HG02884 (cell line): Measurements from ENCODE around the gene IKZF2.

Source experiments
- ATAC-seq: cut with Tn5 transposase; IDR thresholded peaks from one replicate; pipeline ENCODE4 v1.9.1; 2021; ENCODE audit warnings: mild to moderate bottlenecking, moderate library complexity; ENCODE audit not compliant: unreplicated experiment

The IKZF2 gene

GRCh38 chr2:212968284-212969081, 182.9 kb downstream of the IKZF2 start:
- ATAC-seq, result peak; percentile 85

GRCh38 chr2:212966884-212967283, 184.5 kb downstream of the IKZF2 start:
- no peak for ATAC-seq

GRCh38 chr2:212962691-212963090, 188.7 kb downstream of the IKZF2 start:
- ATAC-seq, result no peak

DNA sequence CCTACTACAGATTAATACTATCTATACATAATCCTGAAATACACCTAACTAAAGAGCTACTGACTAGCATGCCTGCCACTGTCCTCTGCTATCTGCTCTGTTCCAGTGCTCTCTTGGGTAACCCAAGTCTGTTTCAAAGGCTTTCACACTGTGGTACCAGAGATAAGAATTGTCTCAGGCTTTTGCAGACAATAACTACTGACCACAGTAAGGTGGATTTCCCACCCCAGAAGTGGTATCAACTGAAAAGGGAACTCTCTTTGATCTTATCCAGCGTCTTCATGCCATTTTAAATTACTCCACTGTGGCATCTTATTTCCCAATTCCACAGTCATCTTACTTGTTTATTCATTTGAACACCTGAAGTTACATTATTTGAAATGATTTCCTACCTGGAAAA, 190.2 kb downstream of the IKZF2 start:
- no peak for ATAC-seq

DNA sequence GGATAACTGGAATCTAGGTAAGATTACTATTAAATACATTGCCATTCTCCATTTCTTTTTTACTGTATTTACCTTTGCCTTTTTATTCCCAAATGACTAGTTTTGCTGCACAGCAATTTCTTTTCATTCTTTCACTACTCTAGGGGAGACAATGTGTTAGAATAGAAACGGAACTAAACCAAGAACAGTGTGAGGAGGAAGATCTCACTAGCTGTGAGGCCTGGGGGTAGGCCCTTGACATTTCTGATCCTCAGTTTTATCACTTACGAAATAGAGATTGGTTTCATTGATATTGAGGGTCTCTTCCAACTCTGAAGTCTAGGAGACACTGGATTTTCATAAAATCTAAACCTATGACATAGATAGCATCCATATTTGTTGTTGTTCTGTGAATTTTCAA, 191.1 kb downstream of the IKZF2 start:
- ATAC-seq, result no peak

GRCh38 chr2:212959471-212960117, 191.8 kb downstream of the IKZF2 start:
- ATAC-seq, result no peak

- ATAC-seq, result no peak
Measured at GRCh38 chr2:212958757-212959295, 192.6 kb downstream of the IKZF2 start.

DNA sequence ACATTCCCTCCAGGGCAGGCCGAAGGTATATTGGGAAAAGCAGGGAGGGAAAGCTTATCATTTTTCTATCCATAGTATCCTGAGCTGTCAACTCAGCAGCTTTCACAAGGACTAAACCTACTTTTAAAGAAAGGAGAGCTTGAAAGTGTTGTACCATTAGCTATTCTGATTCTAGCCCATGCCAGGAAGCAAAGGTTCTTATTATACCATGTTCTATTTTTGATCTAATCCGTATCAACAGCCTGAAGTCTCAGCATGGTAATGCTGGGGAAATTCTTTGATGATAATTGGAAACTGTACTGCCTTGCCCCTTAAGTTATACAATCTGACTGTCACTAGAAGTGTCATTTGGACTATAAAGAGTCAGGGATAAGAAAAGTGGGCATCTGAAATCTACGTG, 193.3 kb downstream of the IKZF2 start:
- ATAC-seq, result no peak

GRCh38 chr2:212957624-212958023, 193.8 kb downstream of the IKZF2 start:
- no peak for ATAC-seq

GRCh38 chr2:212956665-212957607, 194.5 kb downstream of the IKZF2 start:
- ATAC-seq, result no peak

DNA sequence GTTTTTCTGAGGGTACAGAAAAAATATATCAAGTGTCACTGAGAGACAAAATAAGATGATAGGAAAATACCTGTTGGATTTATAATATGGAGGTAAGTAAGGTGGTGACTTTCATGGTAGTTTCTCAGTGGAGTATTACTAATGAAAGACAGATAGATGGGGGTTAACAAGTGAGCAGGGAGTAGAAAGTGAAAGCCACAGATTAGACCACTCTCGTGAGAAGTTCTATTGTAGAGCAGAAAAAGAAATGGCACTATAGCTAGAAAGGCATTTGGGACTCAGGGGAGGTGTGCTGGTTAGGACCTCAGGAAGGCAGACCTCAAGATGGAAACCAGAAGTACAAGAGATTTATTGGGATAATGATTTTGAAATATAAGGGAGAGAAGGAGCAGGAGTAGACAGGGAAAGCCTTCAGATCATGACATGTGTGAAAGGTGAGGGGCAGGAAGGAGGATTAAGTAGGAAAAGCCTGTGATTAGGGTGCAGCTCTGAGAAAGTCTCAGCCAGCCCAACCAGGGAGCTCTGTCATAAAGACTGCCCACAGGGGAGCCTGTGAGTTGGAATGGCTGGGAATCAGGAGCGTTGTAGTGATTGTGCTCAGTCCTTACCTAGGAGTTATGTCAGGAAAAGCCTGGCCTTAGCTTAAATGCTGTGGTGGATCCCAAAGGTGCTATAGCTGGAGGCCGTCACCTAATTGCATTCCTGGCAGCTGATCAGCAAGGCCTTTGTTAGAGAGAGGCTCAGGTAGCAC, 198.1 kb downstream of the IKZF2 start:
- peak; percentile 95 for ATAC-seq

DNA sequence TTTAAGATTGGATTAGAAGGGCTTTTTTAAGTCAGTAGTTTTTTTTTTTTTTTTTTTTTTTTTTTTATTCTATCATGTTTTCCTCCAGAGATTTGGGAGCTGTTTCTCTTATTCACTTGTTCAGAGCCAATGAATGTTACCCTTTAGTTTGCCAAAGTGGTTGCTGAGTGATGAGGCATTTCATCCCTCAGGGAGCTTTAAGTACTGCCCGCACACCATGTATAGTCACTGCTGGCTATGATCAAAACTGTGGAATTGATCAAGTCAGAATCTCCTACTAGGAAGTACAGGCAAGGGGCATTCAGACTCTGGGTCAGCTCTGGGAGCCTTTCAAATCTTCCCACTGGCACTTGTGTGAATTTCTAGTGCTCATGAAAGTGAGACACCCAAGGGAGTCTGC, 201.6 kb downstream of the IKZF2 start:
- no peak for ATAC-seq
